Measurements from ENCODE around the gene TLE3. TPM values are rescaled to one million over a fixed set of nuclear protein-coding genes. Genes with fewer than 3 reads are reported as not detected.

The TLE3 gene
- total and polyA plus RNA-seq, 2 of the 13 experiments (the other 11 are each of a cell fraction or from before 2014, with no cell fraction given): 11.9 to 13.8 TPM

GRCh38 chr15:70100474-70101341 lies 3.0 kb upstream of the TLE3 start (continued):
- TF ChIP-seq HIC2 (CRISPR knock-in tag; IDR thresholded peaks at IDR 0.05; ENCODE audit: low read depth): no peak
- TF ChIP-seq MTA1 (CRISPR knock-in tag; IDR thresholded peaks at IDR 0.05; ENCODE audit: borderline replicate concordance): 0 out of 2 replicates have a peak, but pooled peaks have one; percentile 35
- TF ChIP-seq RAD21 (CRISPR knock-in tag; IDR thresholded peaks at IDR 0.05): peak; percentile 41
- no peak for TF ChIP-seq POLR2AphosphoS5 (IDR thresholded peaks at IDR 0.05; ENCODE audit: low read depth, low read length)
- TF ChIP-seq U2AF1 (optimal IDR thresholded peaks at IDR 0.05; ENCODE audit: low read depth, low read length): no peak
- TF ChIP-seq HDAC2 (CRISPR knock-in tag; IDR thresholded peaks at IDR 0.05): 0 out of 2 replicates have a peak, but pooled peaks have one; percentile 26
- peak; percentile 43; the same call in 1 of the 2 replicates for TF ChIP-seq TFDP1 (CRISPR knock-in tag; IDR thresholded peaks at IDR 0.05; ENCODE audit: borderline replicate concordance)
- no peak for TF ChIP-seq NCOA5 (CRISPR knock-in tag; IDR thresholded peaks at IDR 0.05)
- peak; percentile 60; the same call in 1 of the 2 replicates for TF ChIP-seq GABPB1 (CRISPR knock-in tag; IDR thresholded peaks at IDR 0.05)
- TF ChIP-seq ZNF609 (CRISPR knock-in tag; IDR thresholded peaks at IDR 0.05; ENCODE audit: borderline replicate concordance): peak; percentile 66
- no peak for TF ChIP-seq ZBTB26 (CRISPR knock-in tag; IDR thresholded peaks at IDR 0.05; ENCODE audit: borderline replicate concordance)
- TF ChIP-seq ZFP82 (CRISPR knock-in tag; IDR thresholded peaks at IDR 0.05; ENCODE audit: borderline replicate concordance): no peak
- peak; percentile 29; the same call in 1 of the 2 replicates for TF ChIP-seq ZBTB7B (CRISPR knock-in tag; IDR thresholded peaks at IDR 0.05)
- no peak for TF ChIP-seq ZNF546 (CRISPR knock-in tag; conservative IDR thresholded peaks at IDR 0.05)
